Sigmoid colon (tissue), 7 donors: Measurements from ENCODE around the gene CYTH4. TPM values are rescaled to one million over a fixed set of nuclear protein-coding genes. Genes with fewer than 3 reads are reported as not detected.

Source experiments
- DNase-seq: peaks from one replicate; pipeline ENCODE4 v3.0.0-alpha.2; 2019
- H3K27ac ChIP-seq, 4 donors: fragments of 200-600 bp; sonication (generic); one replicate each; pipeline ENCODE4 v1.5.1; 2016 to 2019; ENCODE audit warnings: mild to moderate bottlenecking in 1 of 4
- H3K27me3 ChIP-seq, 3 donors: fragments of 200-600 bp; sonication (generic); one replicate each; pipeline ENCODE4 v1.5.1; 2019; ENCODE audit warnings: mild to moderate bottlenecking in 1 of 3
- H3K36me3 ChIP-seq, 4 donors: fragments of 200-600 bp; sonication (generic); one replicate each; pipeline ENCODE4 v1.5.1; 2016 to 2019
- H3K4me1 ChIP-seq, 4 donors: fragments of 200-600 bp; sonication (generic); one replicate each; pipeline ENCODE4 v1.5.1; 2017 to 2019
- H3K4me3 ChIP-seq, 4 donors: fragments of 200-600 bp; sonication (generic); one replicate each; pipeline ENCODE4 v1.5.1; 2017 to 2019; ENCODE audit warnings: mild to moderate bottlenecking in 2 of 4, moderate library complexity in 1 of 4
- H3K9me3 ChIP-seq, 4 donors: fragments of 200-600 bp in 3 of 4; sonication (generic) in 3 of 4; one replicate each; pipeline versions ENCODE4 v1.5.1 to v1.6.1; 2013 to 2019
- EP300 ChIP-seq, 4 donors: sonication (generic); formaldehyde crosslinking; IDR thresholded peaks; one replicate each; pipeline ENCODE4 v1.6.1; 2017; ENCODE audit warnings: antibody characterized with exemption in 4 of 4
- POLR2A ChIP-seq, 2 donors: fragments of 450-650 bp; IDR thresholded peaks; one replicate each; pipeline ENCODE4 v1.6.1; 2016; ENCODE audit warnings: antibody characterized with exemption in 2 of 2, mild to moderate bottlenecking in 2 of 2, moderate library complexity in 2 of 2
- POLR2AphosphoS5 ChIP-seq, 4 donors: sonication (generic); formaldehyde crosslinking; IDR thresholded peaks; one replicate each; pipeline ENCODE4 v1.6.1; 2017; ENCODE audit warnings: antibody characterized with exemption in 4 of 4
- WGBS, 2 donors: extraction: QIAGEN DNeasy Blood & Tissue Kit; methylation state at CpG; one replicate each; pipeline ENCODE4 v1.1.7; 2013; 5-methylcytosine and 5-hydroxymethylcytosine counted together
- intact Hi-C: fragments of 100-400 bp; cut with DNase I; formaldehyde crosslinking; loops from one replicate; pipeline ENCODE4 v1.15.1; 2023
- polyA plus RNA-seq, 3 donors: library from polyadenylated mRNA; stranded (reverse); fragments of 200-250 nt; gene quantifications; one replicate each; pipeline ENCODE4 v1.2.3, GENCODE V29; 2013
- total RNA-seq, 4 donors: library from RNA; depleted of rRNA; stranded (reverse); fragments of >200 nt; gene quantifications; one replicate each; pipeline ENCODE4 v1.1.0, GENCODE V29; 2016
- TF ChIP-seq, protein P1 (sequence below), 4 experiments: fragments of 450-650 bp in 3 of 4; fragments of 200-600 bp in 1 of 4; IDR thresholded peaks; one replicate each; pipeline ENCODE4 v1.5.1; 2016 to 2019; ENCODE audit warnings: antibody characterized with exemption in 4 of 4, mild to moderate bottlenecking in 3 of 4, moderate library complexity in 2 of 4
- donor health status: healthy with polysubstance abuse.
- donor health status: Bipolar disorder and iron deficiency.
- donor health status: healthy.

Gene CYTH4
- total and polyA plus RNA-seq, 7 donors: 4.2 to 22.0 (median 7.2) TPM

DNA sequence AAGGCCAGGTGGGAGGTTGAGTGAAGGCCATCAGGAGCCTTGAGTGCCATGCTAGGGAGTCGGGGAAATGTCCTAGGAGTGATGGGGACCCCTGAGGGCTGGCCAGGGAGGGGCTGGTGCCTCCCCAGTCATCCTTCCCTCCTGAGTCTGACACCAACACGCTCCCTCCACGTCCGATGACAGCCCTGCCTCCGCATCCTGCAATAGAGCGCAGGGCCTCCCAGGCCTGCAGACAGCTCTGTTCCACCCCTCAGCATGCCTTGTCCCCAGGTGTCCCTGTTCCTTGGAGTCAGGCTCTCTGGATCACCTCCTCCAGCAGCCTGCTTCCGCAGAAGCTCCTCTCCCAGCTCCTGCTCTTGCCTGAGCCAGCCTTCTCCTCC lies 41.4 kb upstream of the CYTH4 start:
- intact Hi-C loops: no loop called here

DNA sequence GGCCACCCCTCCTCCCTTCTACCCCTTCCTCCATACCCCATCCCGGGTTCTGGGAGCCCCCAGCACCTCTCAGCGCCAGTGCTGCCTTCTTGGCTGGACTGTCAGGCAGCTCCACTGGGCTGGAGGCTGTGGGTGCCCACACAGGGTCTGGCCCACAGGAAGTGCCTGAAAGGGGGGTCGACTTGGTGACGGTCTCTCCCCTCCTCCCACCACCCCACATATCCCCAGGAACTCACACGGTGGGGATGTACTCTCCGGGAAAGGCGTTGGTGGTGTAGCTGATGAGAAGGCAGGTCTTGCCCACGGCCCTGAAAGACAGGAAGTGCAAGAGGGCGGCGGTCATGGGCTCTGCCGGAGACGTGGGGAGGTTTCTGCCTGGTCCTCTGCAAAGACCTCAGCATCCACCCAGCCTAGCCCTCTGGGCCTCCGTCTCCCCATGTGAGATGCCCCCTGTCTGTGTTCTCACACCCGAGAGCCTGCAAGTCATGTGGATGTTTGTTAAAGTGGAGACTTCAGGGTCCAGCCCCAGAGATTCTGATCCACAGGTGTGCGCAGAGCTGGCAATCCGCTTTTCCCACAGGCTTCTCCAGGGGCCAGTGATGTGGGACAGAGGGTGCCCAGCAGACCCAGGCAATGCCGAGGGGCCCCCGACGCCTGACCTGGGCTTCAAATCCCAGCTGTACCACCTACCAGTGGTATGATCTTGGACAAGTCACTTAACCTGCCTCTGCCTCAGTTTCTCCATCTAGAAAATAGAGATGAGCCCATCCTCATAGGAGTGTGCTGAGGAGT lies 40.8 kb upstream of the CYTH4 start:
- TF ChIP-seq, protein P1, sequence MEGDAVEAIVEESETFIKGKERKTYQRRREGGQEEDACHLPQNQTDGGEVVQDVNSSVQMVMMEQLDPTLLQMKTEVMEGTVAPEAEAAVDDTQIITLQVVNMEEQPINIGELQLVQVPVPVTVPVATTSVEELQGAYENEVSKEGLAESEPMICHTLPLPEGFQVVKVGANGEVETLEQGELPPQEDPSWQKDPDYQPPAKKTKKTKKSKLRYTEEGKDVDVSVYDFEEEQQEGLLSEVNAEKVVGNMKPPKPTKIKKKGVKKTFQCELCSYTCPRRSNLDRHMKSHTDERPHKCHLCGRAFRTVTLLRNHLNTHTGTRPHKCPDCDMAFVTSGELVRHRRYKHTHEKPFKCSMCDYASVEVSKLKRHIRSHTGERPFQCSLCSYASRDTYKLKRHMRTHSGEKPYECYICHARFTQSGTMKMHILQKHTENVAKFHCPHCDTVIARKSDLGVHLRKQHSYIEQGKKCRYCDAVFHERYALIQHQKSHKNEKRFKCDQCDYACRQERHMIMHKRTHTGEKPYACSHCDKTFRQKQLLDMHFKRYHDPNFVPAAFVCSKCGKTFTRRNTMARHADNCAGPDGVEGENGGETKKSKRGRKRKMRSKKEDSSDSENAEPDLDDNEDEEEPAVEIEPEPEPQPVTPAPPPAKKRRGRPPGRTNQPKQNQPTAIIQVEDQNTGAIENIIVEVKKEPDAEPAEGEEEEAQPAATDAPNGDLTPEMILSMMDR (IDR thresholded peaks at IDR 0.05): no peak
- Histone ChIP-seq H3K27ac (no peak overlapping the region), H3K36me3 (no peaks in the 10 kb centered on the region), H3K4me3 (no peak overlapping the region), H3K9me3 (no peaks in the 10 kb centered on the region), H3K4me1 (no peaks in the 10 kb centered on the region), H3K27me3 (peaks cover 0 to 67% (median 32%) of the 10 kb centered on the region in 3 donors)
- WGBS, 2 donors: 50 to 79% methylated on average over 19 of the region's 19 CpGs
- intact Hi-C loops: no loop called here
- DNase-seq: no peak

More for the DNA sequence above, 41.4 kb upstream of the CYTH4 start:
- no peak overlapping the region for H3K27ac ChIP-seq
- H3K36me3 ChIP-seq: no peaks in the 10 kb centered on the region
- H3K27me3 ChIP-seq: peaks cover 0 to 74% (median 38%) of the 10 kb centered on the region in 3 donors
- no peaks in the 10 kb centered on the region for H3K9me3 ChIP-seq
- 82 to 90% methylated on average over 7 of the region's 7 CpGs for WGBS, 2 donors
- DNase-seq: no peak
- no peak for TF ChIP-seq POLR2AphosphoS5 (IDR thresholded peaks at IDR 0.05)
- TF ChIP-seq, protein P1 (IDR thresholded peaks at IDR 0.05): no peak
- TF ChIP-seq POLR2A (IDR thresholded peaks at IDR 0.05): no peak
- TF ChIP-seq EP300 (IDR thresholded peaks at IDR 0.05): no peak
- no peak overlapping the region for H3K4me3 ChIP-seq
- no peaks in the 10 kb centered on the region for H3K4me1 ChIP-seq

DNA sequence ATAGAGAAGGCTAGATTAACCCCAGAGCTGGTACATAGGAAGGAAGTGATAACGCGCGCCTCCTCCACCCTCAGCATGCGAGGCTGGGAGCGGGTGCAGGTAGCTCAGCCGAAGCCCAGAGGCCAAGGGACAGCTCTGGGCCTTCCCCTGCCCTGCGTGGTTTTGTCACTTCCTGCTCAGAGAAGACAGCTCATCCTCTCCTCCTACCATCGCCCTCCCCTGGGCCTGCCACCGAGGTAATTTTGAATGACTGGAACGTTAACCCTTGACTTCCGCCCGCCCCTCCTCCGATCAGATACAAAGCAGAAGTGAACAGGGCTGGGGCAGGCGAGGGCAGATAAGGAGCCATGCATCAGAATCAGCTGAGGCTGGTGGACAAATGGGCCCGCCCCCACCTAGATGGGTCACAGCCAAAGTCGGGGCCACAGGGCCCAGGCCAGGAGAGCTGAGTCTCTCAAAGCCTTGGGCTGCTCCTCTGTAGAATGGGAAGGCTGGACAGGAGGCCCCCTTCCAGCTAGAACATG lies 39.9 kb upstream of the CYTH4 start:
- Histone ChIP-seq H3K4me3 (peak overlapping the region in 1 of 4 donors; percentile 25), H3K4me1 (no peaks in the 10 kb centered on the region), H3K27me3 (peaks cover 0 to 58% (median 23%) of the 10 kb centered on the region in 3 donors), H3K36me3 (no peaks in the 10 kb centered on the region), H3K9me3 (no peaks in the 10 kb centered on the region), H3K27ac (no peak overlapping the region)
- WGBS, 2 donors: 38 to 59% methylated on average over 16 of the region's 16 CpGs
- TF ChIP-seq POLR2A (IDR thresholded peaks at IDR 0.05) (no peak), POLR2AphosphoS5 (IDR thresholded peaks at IDR 0.05) (no peak)
- DNase-seq: peak; percentile 73
- intact Hi-C loops: no loop called here

DNA sequence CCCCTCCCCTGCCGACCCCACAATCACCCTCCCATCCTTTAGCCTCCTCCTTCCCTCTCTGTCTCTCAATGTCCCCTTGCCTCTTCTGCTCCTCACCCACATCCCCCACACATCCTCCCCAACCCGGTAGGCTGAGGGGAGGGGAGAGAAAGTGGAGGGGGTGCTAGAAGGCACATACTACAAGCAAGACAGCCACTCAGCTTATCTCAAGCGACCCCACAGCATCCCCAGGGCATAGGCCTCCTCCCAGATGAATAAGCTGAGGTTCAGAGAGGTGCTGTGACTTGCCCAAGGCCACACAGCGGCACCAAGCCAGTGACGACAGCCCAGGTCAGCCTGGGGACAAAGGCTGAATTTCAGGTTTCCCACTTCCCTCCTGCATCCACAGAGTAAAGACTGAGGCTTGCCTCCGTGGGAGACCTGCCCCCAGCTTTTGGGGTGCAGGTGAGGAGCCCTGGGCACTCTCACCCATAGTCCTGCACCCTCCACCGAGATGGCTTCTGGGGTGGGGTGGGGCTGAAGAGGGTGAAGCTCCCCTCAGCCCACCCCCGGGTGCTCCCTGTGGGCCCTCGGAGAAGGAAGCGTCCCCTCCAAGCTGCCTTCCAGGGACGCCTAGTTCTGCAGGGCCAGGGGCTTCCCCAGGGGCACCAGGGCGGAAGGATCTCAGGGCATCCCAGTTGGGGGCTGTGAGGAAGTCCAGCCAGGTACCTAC lies 38.8 kb upstream of the CYTH4 start:
- 23 to 27% methylated on average over 12 of the region's 12 CpGs for WGBS, 2 donors
- Histone ChIP-seq H3K9me3 (no peaks in the 10 kb centered on the region), H3K36me3 (no peaks in the 10 kb centered on the region), H3K4me1 (no peaks in the 10 kb centered on the region), H3K27ac (peak overlapping the region in 1 of 4 donors; percentile 12), H3K27me3 (peaks cover 0 to 50% (median 23%) of the 10 kb centered on the region in 3 donors), H3K4me3 (peak overlapping the region in 3 of 4 donors; percentile 15 to 27 (median 25))
- DNase-seq: no peak
- intact Hi-C loops: no loop called here
- TF ChIP-seq, protein P1 (IDR thresholded peaks at IDR 0.05): no peak
